Ureter (tissue), 1 donor: Measurements from ENCODE around the gene SUSD4. TPM values are rescaled to one million over a fixed set of nuclear protein-coding genes. Genes with fewer than 3 reads are reported as not detected.
"Not testable (repeated sequence)": the region's sequence is repeated elsewhere in the genome, so short reads cannot be mapped to it uniquely, and the experiment has no call there.

Experiments used
- DNase-seq: peaks from one replicate; pipeline ENCODE4 v3.0.0-alpha.2; 2020; ENCODE audit warnings: low spot score
- total RNA-seq: library from RNA; stranded (reverse); gene quantifications from one replicate; pipeline ENCODE4 v1.2.4, GENCODE V29; 2023
- donor health status: DM: yes; HTN: yes; CAD: no.

The SUSD4 gene
- total RNA-seq, 1 donor from 2014 or later, result 21.9 TPM

DNA sequence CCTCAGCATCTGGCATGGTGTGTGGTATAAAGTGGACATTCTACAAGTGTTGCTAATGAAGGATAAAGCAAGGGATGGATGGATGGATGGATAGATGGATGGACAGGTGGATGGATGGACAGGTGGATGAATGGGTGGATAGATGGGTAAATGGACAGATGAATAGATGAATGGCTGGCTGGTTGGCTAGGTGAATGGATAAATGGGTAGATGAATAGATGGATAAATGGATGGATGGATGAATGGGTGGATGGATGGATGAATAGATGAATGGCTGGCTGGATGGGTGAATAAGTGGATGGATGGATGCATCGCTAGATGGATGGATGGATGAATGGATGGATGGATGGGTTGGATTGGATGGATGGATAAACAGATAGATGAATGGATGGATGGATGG, 66.2 kb downstream of the SUSD4 start:
- no peak for DNase-seq

DNA sequence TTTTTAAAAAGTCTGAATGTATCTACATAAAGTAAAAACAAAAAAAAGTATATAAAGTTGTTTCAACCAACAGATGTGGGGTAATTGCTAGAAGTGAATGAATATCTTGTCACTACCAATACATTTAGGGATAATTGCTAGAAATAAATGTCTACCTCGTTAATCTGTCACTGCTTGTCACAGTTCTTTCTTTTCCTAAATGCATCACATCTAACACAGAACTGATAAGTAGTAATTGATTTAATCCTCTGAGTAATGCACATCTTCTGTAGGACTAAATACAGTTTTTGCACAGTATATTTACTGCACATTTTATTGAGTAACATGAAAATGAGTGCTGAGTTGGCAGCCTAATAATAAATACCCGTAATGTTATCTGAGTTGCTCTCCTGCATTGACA, 72.2 kb downstream of the SUSD4 start:
- DNase-seq, result no peak

DNA sequence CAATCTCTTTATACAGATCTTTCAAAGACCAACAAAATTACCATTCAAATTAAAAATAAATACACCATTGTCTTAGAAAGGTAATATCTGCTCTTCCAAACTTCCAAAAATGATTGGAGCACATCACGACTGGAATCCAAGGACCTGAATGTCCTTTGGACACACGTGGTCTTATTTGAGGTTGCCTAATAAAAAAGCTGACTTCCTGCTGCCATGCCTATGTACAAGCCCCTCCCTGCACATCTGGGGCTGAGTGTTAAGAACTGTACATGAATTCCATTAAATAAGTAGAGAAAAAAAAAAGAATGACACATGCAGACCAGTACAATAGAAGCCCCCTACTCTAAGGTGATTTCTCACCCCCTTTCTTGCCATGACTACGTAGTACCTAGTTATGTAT, 73.6 kb downstream of the SUSD4 start:
- DNase-seq, result no peak

DNA sequence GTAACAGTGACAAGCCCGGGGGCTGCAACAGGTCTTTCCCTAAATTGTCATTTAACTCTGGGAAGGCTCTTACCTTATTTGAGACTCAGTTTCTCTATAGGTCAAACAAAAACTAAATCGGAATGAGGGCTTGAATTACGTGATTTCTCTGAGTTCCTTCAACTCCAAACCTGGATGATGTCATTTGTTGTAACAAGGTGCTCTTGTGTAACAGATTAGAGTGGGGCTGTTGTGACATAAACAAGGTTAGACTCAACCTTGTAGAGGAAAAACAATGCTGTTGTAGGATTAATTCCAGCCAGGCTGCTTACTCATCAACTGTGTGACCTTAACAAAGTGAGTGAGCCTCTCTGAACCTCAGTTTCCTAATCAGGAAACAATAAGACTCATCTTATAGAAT, 74.4 kb downstream of the SUSD4 start:
- no peak for DNase-seq

DNA sequence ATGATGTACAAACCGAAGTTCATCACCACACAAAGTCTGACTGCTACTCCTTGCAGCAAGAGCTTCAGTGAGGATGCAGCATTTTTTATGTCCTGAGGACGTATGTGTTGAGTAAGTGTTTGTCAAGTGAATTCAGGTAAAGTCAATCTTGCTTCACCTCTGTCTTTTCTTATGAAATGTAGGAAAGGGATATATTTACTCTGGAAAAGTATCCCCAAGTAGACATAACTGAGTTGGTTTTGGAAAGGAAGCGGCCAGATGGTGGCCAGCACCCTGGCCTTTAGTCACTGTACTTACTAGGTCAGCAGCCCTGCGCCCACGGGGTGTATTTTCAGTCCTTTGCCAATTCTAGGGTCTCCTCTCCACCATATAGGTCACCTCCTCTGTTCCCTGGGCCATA, 75.2 kb downstream of the SUSD4 start:
- no peak for DNase-seq

DNA sequence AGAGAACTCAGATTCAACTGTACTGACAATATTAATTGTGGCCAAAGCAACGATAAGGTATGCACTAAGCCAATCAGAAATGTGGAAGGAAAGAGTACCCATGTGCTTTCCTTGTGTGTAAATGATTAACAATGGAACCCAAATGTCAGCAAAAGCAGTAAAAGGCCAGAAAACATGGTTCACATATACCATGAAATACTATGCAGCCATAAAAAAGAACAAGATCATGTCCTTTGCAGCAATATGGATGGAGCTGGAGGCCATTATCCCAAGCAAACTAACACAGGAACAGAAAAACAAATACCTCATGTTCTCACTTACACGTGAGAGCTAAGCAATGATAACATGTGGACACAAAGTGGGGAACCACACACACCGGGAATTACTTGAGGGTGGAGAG, 78.5 kb downstream of the SUSD4 start:
- DNase-seq, result no peak

DNA sequence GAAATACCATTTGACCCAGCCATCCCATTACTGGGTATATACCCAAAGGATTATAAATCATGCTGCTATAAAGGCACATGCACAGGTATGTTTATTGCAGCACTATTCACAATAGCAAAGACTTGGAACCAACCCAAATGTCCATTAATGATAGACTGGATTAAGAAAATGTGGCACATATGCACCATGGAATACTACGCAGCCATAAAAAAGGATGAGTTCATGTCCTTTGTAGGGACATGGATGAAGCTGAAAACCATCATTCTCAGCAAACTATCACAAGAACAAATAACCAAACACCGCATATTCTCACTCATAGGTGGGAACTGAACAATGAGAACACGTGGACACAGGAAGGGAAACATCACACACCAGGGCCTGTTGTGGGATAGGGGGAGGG, 80.3 kb downstream of the SUSD4 start:
- DNase-seq, result not testable (repeated sequence)

DNA sequence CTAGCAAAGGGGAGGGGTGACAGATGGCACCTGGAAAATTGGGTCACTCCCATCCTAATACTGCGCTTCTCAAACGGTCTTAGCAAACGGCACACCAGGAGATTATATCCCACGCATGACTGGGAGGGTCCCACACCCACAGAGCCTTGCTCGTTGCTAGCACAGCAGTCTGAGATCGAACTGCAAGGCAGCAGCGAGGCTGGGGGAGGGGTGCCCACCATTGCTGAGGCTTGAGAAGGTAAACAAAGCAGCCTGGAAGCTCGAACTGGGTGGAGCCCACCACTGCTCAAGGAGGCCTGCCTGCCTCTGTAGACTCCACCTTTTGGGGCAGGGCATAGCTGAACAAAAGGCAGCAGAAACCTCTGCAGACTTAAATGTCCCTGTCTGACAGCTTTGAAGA, 85.7 kb downstream of the SUSD4 start:
- DNase-seq, result not testable (repeated sequence)

DNA sequence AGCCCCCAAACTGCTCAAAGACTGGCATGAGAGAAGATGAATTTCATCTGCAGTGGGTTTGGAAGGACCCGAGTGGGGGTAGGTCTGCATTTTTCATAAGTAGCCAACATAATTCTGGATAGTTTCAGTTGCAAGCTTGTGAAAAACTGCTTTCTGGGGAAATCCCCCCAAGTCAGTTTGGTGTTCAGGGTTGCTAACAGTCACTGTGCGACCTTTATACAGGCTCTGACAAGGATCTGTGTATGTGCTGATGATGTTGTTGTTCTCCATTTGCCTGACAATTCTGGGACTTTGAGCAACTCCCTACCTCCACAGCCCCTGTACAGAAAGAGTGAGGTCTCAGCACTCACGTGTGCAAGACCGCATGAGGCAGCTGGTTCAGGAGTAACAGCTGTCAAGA, 87.9 kb downstream of the SUSD4 start:
- DNase-seq, result no peak

DNA sequence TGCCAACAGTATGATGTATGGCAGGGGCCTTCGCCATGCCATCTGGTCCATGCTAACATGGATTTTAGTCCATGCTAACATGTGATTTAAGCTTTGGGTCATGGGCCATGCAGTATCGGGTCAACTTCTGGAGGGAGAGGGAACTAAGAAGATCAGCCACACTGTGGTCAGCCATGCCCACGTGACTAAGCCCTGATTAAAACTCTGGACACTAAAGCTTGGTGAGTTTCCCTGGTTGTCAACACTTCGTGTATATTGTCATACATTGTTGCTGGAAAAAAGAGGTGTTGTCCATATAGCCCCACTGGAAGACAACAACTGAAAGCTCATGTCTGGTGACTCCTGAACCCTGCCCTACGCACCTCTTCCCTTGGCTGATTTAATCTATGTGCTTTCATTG, 90.5 kb downstream of the SUSD4 start:
- DNase-seq, result no peak

DNA sequence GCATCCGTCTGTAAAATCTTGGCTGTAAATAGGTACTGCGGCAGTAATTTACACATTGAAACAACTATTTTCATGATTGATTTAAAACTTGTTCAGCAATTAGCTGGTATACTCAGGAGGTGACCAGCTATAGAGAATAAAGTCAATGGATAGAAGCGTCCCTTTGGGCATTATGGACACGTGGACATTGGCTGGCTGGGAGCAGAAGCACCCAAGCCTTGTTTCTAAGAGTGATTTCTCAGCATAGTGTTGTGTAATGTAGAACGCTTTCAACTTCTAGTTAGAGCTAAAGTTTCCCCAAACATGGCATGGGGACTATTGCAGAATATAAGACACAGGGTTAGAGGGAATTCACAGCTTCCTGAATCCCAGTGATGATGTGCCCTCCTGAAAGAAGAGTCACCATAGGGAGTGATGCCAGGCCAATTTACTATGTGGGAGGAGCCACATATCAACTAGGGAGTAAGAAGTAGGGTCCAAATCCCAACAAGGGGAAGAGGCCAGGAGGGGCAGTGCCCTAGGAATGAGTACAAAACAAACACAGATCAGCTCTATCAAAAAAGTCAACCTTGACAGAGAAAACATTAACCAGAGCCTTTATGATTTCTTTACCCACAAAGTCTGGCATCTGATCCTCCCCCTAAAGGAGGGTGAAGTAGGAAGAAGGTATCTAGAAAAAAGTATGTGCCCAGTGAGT, 92.7 kb downstream of the SUSD4 start:
- DNase-seq, result no peak

DNA sequence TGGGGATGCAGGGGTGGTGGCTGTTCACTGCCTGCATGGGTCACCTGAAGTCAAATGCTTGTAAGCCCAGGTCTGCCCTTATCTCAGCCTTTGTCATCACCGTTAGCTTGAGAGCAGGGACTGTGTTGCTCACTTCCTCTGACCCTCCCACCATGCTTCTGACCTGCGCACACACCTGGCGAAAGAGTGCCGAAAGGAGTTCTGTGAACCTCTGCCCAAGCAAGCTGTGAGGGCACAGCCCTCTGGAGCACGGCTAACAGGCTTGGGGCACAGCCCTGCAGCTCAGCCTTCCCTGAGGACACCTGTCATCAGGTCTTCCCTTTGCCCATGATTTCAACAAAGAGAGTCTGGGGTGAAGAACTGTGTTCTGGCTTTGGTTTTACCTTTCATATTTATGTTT, 93.8 kb downstream of the SUSD4 start:
- no peak for DNase-seq

DNA sequence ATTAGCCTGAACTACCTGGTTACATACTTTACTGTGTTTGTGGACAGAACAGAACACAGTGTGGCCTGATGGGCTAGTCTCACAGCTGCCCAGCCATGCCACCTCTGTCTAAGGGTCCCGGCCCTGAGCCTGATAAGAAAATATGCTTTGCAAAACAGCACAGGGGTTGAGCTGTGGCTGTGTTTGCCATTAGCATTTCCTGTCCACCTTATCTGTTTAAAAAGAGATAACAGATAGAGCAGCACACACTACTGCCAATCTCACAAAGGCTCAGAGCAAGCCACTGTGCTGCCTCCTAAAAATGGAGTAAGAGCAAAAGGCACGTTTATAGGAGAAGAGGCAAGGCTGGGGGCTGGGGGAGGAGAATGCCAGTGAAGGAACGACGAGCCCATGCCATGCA, 95.0 kb downstream of the SUSD4 start:
- no peak for DNase-seq

DNA sequence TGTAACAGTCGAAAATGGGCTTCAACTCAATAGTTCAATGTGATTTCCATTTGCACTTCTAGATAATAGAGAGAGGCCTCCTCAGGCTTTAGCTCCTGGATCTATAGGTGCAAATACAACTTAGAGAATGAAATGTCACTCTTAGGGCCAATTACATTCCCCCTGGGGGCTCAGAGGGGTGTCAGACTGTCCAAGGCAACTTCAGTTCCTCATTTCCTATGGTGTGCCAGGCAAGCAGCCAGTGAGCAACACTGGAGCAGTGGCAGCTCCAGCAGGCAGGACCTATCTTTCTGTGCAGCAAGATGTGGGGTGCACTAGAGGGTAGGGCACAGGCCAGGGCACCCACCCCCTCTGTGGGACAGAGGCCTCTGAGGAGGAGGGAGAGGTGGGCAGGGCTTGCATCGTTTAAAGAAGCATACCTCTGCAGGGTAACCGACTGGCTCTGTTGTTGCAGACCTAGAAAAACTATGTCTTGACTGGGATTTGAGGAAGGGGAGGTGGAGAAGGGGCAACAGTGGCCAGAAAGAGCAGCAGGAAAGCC, 97.3 kb downstream of the SUSD4 start:
- DNase-seq, result no peak

DNA sequence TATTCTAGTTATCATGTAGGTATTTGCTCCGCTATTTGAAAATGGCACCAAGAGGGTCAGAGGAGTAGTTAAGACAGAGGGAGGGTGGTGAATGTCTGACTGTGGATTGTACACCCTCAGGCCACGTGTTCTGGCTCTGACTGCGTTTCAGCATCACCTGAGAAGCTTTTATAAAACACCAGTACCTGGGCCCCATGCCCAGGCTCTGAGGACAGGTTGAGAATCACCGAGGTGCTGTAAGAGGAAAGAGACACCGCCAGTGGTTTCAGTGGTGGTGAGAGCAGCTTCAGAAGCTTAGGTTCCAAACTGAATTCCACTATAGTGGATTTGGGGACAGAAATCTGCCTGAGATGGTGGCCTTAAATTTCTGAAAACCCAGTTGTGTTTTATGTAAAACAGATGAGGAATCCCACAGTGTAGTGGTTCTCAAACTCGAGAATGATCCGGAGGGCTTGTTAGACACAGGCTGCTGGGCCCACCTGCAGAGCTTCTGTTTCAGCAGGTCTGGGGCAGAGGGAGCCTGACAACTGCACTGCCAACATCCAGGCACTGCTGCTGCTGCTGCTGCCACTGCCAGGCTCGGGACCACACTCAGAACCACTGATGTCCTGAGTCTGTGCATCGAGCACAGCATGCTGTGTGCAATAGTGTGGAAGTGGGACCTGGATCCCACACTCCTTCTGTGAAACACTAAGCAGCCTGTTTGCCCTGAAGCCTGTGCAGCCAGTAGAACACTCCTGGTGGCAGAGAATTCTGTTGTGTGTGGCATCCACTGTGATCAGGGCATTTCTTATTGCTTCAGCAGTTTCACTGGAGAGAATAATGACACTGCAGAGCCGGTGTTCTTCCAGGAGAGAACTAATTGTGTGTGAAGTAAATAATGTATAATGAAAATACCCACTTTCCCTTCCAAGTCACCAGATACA, 98.7 kb downstream of the SUSD4 start:
- DNase-seq, result no peak

DNA sequence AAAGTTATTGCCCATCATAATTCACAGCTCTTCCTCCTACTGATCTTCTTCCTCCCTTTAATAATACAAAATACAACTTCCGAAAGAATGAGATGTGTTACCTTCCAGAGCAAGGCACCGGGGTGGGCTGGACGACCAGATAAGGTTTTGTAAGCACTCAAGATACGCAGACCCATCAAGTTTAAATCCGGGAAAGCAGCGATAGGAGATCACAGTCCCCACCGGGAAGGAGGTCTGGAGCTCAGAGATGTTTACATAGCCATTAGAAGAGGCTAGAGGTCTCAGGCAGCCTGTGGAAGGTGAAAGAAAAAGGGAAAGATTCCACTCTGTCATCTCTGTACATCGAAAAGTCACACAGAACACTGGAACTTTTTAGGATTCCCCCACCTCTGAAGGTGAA, 99.4 kb downstream of the SUSD4 start:
- DNase-seq, result no peak

DNA sequence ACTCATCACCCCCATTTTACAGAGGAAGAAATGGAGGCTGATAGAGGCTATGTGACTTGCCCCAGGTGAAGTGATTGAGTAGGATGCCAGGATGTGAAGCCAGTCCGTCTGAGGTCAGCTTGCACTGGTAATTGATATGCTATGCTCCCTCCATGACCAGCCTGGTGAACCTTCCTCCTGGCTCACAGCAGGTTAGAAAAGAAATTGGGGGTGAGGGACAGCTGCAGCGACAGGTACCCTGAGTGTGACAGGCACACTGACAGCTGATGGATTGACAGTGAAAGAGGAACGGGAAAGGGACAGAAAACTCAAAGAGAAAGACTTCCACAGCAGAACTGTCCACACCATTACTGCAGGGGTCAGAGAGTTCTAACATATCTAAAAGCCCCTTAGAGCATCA, 102.1 kb downstream of the SUSD4 start:
- no peak for DNase-seq

DNA sequence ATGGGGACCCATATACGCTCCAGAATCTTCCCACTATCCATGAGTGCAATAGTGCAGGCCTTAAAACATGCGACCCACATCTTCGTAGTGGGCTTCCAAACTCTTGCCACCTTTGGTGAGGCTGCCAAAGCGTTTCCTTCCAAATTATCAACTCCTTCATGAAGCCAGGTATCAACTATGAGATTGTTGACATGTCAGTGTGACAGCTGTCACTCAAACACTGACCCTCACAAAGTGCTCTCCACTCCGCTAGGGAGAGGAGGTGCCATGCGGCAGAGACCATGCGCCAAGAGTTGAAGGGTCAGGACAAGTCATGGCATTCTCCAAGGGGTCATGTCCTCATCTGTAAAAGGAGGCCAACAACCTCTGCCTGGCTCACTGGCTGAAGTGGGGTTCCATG, 103.3 kb downstream of the SUSD4 start:
- DNase-seq, result no peak

DNA sequence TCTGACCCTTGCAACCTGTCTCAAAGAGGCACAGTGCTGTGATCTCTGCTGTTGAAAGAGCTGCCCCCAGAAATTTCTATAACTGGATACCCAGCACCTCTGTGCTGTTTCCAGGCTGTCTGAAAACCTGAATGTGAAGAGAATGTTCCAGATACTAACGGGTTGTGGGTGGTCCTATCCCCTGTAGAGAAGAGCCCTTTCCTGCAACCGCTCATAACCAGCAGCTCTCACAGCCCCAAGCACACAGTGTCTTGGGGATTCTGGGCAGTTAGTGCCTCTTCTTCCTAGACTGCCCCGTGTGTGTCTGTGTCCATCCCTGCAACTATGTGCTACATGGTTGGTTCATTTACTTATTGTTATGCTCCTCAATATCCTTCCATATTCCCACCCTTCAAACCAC, 104.5 kb downstream of the SUSD4 start:
- DNase-seq, result no peak

DNA sequence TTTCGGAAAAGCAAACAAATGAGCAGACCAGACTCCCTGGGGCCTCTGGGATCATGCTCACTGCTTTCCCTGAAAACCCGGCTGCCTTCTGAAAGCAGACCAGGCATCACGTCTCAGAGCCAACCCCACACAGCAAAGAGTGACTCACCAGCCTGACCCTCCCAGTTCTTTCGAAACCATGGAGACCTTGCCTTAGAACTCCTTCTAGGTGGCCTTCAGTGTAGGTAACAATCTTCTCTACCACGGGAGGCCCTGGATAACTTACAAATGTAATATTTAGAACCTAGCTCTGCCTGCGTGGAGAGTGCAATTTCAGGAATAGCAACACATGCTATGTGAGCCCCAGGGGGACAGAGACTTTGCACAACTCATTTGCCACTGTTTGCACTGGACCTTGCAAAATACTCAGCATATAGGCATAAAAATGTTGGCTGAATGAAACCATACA, 105.2 kb downstream of the SUSD4 start:
- DNase-seq, result no peak

DNA sequence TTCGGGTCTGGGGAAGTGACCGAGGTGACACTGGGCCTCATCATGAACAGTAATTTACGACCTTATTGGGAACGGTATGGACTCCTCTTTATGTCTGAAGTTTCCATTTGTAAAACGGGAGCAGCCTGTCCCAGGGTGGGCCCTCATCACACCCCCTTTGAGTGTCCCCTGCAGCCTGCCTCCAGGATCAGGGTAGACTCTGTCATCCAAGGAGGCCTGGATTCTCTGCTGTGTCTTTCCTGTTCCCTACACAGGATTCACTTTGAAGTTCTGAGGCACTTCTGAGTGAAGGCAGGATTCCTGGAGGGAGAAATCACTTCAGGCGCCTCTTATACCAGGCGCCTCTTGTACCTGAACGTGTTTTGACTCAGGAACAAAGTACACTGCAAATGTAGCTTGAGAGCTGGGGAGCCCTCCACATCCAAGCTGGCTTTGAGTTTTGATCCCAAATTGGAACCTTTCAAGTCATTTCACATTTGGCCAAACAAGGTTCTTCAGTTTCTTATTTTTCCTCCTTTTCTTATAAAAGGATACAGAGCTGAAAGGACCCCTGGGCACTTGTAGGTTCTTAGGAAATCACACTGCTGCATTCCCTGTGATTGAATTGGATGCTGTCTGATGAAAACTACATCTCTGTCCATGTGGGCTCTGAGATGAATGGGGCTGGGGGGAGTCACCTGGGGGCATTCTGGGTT, 106.0 kb downstream of the SUSD4 start:
- no peak for DNase-seq

DNA sequence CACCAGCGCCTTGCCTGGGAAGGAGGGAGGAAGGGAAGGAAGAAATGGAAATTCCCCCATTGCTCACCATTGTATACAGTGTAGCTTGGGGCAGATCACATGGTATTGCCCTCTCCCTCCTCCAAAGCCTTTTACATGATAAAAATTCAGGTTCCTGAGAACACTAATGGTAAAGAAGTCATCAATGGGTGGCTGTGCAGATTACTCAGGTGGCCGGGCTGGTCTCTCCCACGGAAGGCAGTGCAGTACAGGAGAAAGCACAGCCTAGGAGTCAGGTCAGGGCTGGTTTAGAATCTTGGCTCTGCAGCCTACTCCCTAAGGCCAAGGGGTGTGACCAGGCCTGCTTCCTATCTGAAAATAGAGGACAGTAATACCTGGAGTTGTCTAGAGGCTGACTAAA, 107.9 kb downstream of the SUSD4 start:
- DNase-seq, result no peak
